B cell (primary cell): ENCODE measurements around the gene TTC21A. TPM values are rescaled to one million over a fixed set of nuclear protein-coding genes. Genes with fewer than 3 reads are reported as not detected.

Experiments used
- ATAC-seq: fragments of 200-7000 bp; cut with Tn5 transposase; one replicate; pipeline ENCODE4 v1.10.0; 2021; ENCODE audit warnings: low read depth, mild to moderate bottlenecking, moderate number of reproducible peaks, moderate library complexity
- CTCF ChIA-PET: fragments of 350-600 bp; sonication (Branson Sonifier 250); formaldehyde crosslinking; loops from one replicate; lab custom pipeline; 2021; ENCODE audit warnings: antibody characterized with exemption, inconsistent platforms; lab: Charles Lee
- POLR2A ChIA-PET: fragments of 350-600 bp; sonication (Branson Sonifier 250); formaldehyde crosslinking; loops from one replicate; lab custom pipeline; 2021; ENCODE audit warnings: antibody characterized with exemption; lab: Charles Lee
- DNase-seq: peaks from one replicate; pipeline ENCODE4 v3.0.0; 2013
- H2AFZ ChIP-seq: 2 replicates; pipeline ENCODE4 v1.6.1; 2012; ENCODE audit warnings: mild to moderate bottlenecking, low read depth, low read length; ENCODE audit not compliant: insufficient read depth, poor library complexity, severe bottlenecking
- H3K27ac ChIP-seq, 2 donors: 1 replicate in 1 of 2; 2 replicates in 1 of 2; pipeline ENCODE4 v1.5.1; 2012 to 2013; ENCODE audit warnings: low read length in 2 of 2, mild to moderate bottlenecking in 2 of 2, moderate library complexity in 1 of 2
- H3K27me3 ChIP-seq, 4 experiments: fragments of 200-600 bp in 1 of 4; sonication (generic) in 1 of 4; replicated peaks in 1 of 4; 1 replicate in 2 of 4; 2 replicates in 2 of 4; pipeline versions ENCODE4 v1.6.1 to v1.7.0; 2013 to 2016; ENCODE audit warnings: low read length in 3 of 4, mild to moderate bottlenecking in 2 of 4, mixed read lengths in 1 of 4, moderate library complexity in 1 of 4; ENCODE audit not compliant: insufficient read depth in 4 of 4, control insufficient read depth in 3 of 4; ENCODE audit errors: control extremely low read depth in 1 of 4
- H3K36me3 ChIP-seq, 2 experiments: replicated peaks in 1 of 2; 1 replicate in 1 of 2; 2 replicates in 1 of 2; pipeline versions ENCODE4 v1.6.1 to v1.7.1; 2013; ENCODE audit warnings: low read length in 1 of 2; ENCODE audit not compliant: insufficient read depth in 2 of 2, control insufficient read depth in 1 of 2; ENCODE audit errors: control extremely low read depth in 1 of 2, extremely low read depth in 1 of 2
- H3K4me1 ChIP-seq, 2 donors: fragments of 200-600 bp in 1 of 2; sonication (generic) in 1 of 2; 1 replicate in 1 of 2; 2 replicates in 1 of 2; pipeline versions ENCODE4 v1.5.1 to v1.6.1; 2013 to 2017; ENCODE audit warnings: low read length in 2 of 2; ENCODE audit not compliant: control insufficient read depth in 2 of 2, insufficient read depth in 2 of 2
- H3K4me2 ChIP-seq: replicated peaks from 2 replicates; pipeline ENCODE3; 2012; ENCODE audit warnings: mild to moderate bottlenecking, low read depth, low read length; ENCODE audit not compliant: poor library complexity, severe bottlenecking
- H3K4me3 ChIP-seq, 5 experiments: fragments of 200-600 bp in 1 of 5; sonication (generic) in 1 of 5; 1 replicate in 3 of 5; 2 replicates in 2 of 5; pipeline versions ENCODE4 v1.5.1 to v1.7.0; 2011 to 2016; ENCODE audit warnings: low read length in 4 of 5, mild to moderate bottlenecking in 4 of 5, low read depth in 2 of 5, control low read depth in 1 of 5, moderate library complexity in 1 of 5; ENCODE audit not compliant: insufficient read depth in 1 of 5; ENCODE audit errors: control extremely low read depth in 1 of 5, extremely low read depth in 1 of 5
- H3K79me2 ChIP-seq: fragments of 200-600 bp; sonication (generic); one replicate; pipeline ENCODE4 v1.6.0; 2016; ENCODE audit warnings: low read length; ENCODE audit not compliant: control insufficient read depth, insufficient read depth
- H3K9ac ChIP-seq: fragments of 200-600 bp; sonication (generic); 2 replicates; pipeline ENCODE4 v1.6.1; 2017; ENCODE audit warnings: mild to moderate bottlenecking, low read length, moderate library complexity
- H3K9me3 ChIP-seq, 3 donors: one replicate each; pipeline versions ENCODE4 v1.6.1 to v1.7.1; 2013; ENCODE audit warnings: low read length in 2 of 3; ENCODE audit not compliant: control insufficient read depth in 2 of 3, insufficient read depth in 1 of 3; ENCODE audit errors: control extremely low read depth in 1 of 3
- H4K20me1 ChIP-seq: 2 replicates; pipeline ENCODE4 v1.6.0; 2012; ENCODE audit warnings: mild to moderate bottlenecking, low read length; ENCODE audit not compliant: insufficient read depth, control insufficient read depth, poor library complexity, severe bottlenecking
- H3K27ac Mint-ChIP-seq: one replicate; pipeline ENCODE4 v1.8.0; 2021; ENCODE audit warnings: mixed read lengths
- H3K27me3 Mint-ChIP-seq: one replicate; pipeline ENCODE4 v1.8.0; 2021; ENCODE audit warnings: mixed read lengths
- H3K4me1 Mint-ChIP-seq: one replicate; pipeline ENCODE4 v1.8.0; 2021; ENCODE audit warnings: mixed read lengths
- H3K4me3 Mint-ChIP-seq: one replicate; pipeline ENCODE4 v1.8.0; 2021; ENCODE audit warnings: mixed read lengths
- H3K9me3 Mint-ChIP-seq: one replicate; pipeline ENCODE4 v1.8.0; 2022; ENCODE audit warnings: mixed read lengths; ENCODE audit not compliant: insufficient read depth
- EZH2 ChIP-seq: IDR thresholded peaks from 2 replicates; pipeline ENCODE4 v1.6.1; 2012; ENCODE audit warnings: borderline replicate concordance, low read depth, mild to moderate bottlenecking, moderate library complexity, low read length; ENCODE audit not compliant: insufficient read depth, poor library complexity, severe bottlenecking
- WGBS: methylation state at CpG from one replicate; pipeline ENCODE4 v1.1.5; 2013; ENCODE audit warnings: missing lambda C conversion rate; ENCODE audit not compliant: insufficient coverage; 5-methylcytosine and 5-hydroxymethylcytosine counted together
- intact Hi-C: fragments of 100-400 bp; cut with micrococcal nuclease; formaldehyde crosslinking; loops from one replicate; pipeline ENCODE4 v1.10.0; 2022
- polyA plus RNA-seq: library from polyadenylated mRNA; depleted of rRNA; stranded (reverse); fragments of >200 nt; gene quantifications from 2 replicates; pipeline ENCODE4 v1.2.3, GENCODE V29; 2012
- total RNA-seq, 2 donors: library from RNA; stranded (reverse); fragments of 120-200 nt in 1 of 2; gene quantifications; 1 replicate in 1 of 2; 2 replicates in 1 of 2; pipeline versions ENCODE4 v1.2.3 to v1.2.4, GENCODE V29; 2013 to 2022
- TF ChIP-seq, protein P1 (sequence below): fragments of 200-600 bp; IDR thresholded peaks from one replicate; pipeline ENCODE4 v1.8.0; 2022; ENCODE audit warnings: antibody characterized with exemption, mild to moderate bottlenecking

Gene TTC21A
- total and polyA plus RNA-seq, 2 donors (not counting 1 experiment from before 2014, with no cell fraction given) = 49.2 to 106 TPM

DNA sequence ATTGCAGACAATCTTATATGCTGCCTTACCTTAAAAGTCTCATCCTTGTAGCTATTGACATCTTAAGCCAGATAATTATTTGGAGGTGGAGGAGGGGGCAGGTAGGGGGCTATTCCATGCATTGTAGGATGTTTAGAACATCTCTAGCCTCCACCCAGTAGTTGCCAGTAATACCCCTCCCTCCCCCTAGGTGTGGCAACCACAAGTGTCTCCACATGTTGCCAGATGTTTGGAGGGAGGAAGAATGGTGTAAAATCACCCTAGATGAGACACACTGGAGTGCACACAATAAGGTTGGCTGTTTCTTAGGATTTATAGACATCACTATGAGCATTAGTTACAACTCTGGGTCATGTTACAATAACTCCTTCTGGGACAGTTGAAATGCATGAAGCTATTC lies 27.5 kb upstream of the TTC21A start:
- ATAC-seq (no peak), DNase-seq (no peak)
- H3K9me3 Mint-ChIP-seq = no peaks in the 10 kb centered on the region
- H3K27me3 Mint-ChIP-seq = no peaks in the 10 kb centered on the region
- TF ChIP-seq, protein P1, sequence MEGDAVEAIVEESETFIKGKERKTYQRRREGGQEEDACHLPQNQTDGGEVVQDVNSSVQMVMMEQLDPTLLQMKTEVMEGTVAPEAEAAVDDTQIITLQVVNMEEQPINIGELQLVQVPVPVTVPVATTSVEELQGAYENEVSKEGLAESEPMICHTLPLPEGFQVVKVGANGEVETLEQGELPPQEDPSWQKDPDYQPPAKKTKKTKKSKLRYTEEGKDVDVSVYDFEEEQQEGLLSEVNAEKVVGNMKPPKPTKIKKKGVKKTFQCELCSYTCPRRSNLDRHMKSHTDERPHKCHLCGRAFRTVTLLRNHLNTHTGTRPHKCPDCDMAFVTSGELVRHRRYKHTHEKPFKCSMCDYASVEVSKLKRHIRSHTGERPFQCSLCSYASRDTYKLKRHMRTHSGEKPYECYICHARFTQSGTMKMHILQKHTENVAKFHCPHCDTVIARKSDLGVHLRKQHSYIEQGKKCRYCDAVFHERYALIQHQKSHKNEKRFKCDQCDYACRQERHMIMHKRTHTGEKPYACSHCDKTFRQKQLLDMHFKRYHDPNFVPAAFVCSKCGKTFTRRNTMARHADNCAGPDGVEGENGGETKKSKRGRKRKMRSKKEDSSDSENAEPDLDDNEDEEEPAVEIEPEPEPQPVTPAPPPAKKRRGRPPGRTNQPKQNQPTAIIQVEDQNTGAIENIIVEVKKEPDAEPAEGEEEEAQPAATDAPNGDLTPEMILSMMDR = no peak
- TF ChIP-seq EZH2 = no peak
- no peaks in the 10 kb centered on the region for H3K4me1 ChIP-seq
- H3K4me2 ChIP-seq = no peak overlapping the region
- H3K9me3 ChIP-seq = no peaks in the 10 kb centered on the region
- no peaks in the 10 kb centered on the region for H4K20me1 ChIP-seq
- ChIA-PET CTCF (interaction anchor here (1.0 to 1.9 kb wide), 2 partner anchors 208 to 213 kb away, joined by 4 to 5 read pairs; no protein-coding TSS in a partner anchor), POLR2A (no interaction called here)
- no peak overlapping the region for H3K27ac Mint-ChIP-seq
- no peak overlapping the region for H2AFZ ChIP-seq
- H3K4me3 Mint-ChIP-seq = no peak overlapping the region
- H3K27me3 ChIP-seq = no peaks in the 10 kb centered on the region
- no peak overlapping the region for H3K4me3 ChIP-seq
- H3K36me3 ChIP-seq = peaks cover 0 to 61% of the 10 kb centered on the region in 2 experiments
- H3K9ac ChIP-seq = no peak overlapping the region
- no peak overlapping the region for H3K27ac ChIP-seq
- peaks cover 2% of the 10 kb centered on the region for H3K4me1 Mint-ChIP-seq
- no peaks in the 10 kb centered on the region for H3K79me2 ChIP-seq
- intact Hi-C loops = no loop called here

DNA sequence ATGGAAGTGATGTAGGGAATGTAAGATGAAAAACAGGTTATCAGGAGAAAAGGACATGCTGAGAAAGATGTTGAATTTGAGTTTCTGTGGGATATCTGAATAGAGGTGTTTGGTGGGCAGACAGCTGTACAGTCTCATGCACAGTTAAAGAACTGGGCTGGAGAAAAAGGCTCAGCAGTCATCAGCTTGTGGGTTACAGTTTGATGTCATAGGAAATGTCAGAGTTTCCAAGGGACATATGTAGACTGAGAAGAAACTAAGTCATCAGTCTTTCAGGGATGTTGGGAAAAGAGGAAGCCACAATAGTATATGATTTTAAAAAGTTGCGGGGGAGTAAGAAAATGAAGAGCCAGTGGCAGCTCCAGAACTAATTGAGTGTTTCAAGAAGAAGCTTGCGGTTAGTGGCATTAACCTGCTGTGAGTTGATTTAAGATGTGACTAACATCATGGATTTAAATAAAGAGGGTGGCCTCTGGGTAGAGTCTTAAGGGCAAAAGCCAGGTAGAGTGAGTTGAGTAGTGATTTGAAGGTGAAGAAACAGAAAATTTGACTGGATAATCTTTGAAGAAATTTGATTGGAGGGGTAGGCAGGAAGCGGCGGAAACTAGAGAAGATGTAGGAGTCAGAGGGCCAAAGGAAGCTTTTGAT lies 24.7 kb upstream of the TTC21A start:
- peaks cover 3 to 34% of the 10 kb centered on the region in 2 experiments for H3K36me3 ChIP-seq
- WGBS = 95% methylated on average over 4 of the region's 4 CpGs

More for the DNA sequence above, 24.7 kb upstream of the TTC21A start:
- Histone ChIP-seq H3K4me1 (peaks cover 18% of the 10 kb centered on the region in 2 donors), H3K27me3 (no peaks in the 10 kb centered on the region), H3K9ac (no peak overlapping the region), H2AFZ (no peak overlapping the region), H3K4me2 (no peak overlapping the region), H3K27ac (no peak overlapping the region), H3K4me3 (no peak overlapping the region), H3K9me3 (no peaks in the 10 kb centered on the region), H4K20me1 (no peaks in the 10 kb centered on the region), H3K79me2 (no peaks in the 10 kb centered on the region)
- H3K27ac Mint-ChIP-seq = no peak overlapping the region
- no peak for DNase-seq
- H3K27me3 Mint-ChIP-seq = no peaks in the 10 kb centered on the region
- ChIA-PET POLR2A (no interaction called here), CTCF (interaction anchor here (0.6 to 1.2 kb wide), 2 partner anchors 18 to 209 kb away, joined by 3 to 5 read pairs; no protein-coding TSS in a partner anchor)
- H3K4me3 Mint-ChIP-seq = no peak overlapping the region
- TF ChIP-seq EZH2 = no peak
- TF ChIP-seq, protein P1 = no peak
- no peak for ATAC-seq
- intact Hi-C loops = no loop called here
- H3K9me3 Mint-ChIP-seq = no peaks in the 10 kb centered on the region
- peaks cover 23% of the 10 kb centered on the region for H3K4me1 Mint-ChIP-seq
